ENCODE results near the gene BLM. TPM values are rescaled to one million over a fixed set of nuclear protein-coding genes. Genes with fewer than 3 reads are reported as not detected.
A peak's percentile ranks its signal among the peaks of the same experiment; 100 is the strongest.

Gene BLM
- total and polyA plus RNA-seq, 2 experiments from 2014 or later, result 1.9 to 4.8 TPM

DNA sequence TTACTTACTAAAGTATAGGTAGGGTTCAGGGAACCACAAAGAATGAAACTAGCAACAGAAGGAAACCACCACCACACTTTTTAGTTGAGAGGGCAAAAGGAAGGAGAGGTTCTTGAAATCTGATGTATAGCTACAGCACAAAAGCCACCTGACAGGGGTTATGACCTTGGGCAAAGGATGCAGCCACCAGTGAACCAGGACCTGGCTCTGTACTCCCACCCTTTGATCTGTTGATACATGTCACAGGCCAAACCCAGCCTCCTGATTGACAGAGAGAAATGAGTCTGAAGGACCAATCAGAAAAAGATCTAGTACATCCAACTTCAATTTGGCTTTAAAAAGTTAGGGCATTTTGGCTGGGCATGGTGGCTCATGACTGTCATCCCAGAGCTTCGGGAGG, 20.0 kb upstream of the BLM start:
- H3K36me3 ChIP-seq (ENCODE audit: low read depth), result no peaks in the 10 kb centered on the region
- no peak overlapping the region for H3K4me3 ChIP-seq
- in situ Hi-C loops (cut with MboI), result no loop called here

DNA sequence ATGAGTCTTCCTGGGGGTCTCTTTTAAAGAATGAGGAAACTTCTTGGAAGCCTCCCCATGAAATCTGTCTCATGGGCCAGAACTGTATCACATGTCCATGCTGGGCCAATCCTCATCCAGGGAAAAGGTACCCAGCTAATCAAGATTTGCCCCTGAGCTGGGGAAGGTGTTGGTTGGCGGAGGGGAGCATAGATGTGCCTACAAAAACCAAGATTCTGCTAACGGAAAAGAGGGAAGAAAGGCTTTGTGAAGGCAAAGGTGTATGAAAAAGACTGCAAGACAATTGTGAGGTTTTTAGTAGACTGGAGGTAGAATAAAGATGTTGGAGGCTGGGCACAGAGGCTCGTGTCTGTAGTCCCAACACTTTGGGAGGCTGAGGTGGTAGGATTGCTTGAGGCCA, 18.5 kb upstream of the BLM start:
- no peak for DNase-seq
- H3K4me3 ChIP-seq, result no peak overlapping the region
- H2AFZ ChIP-seq, result no peak overlapping the region
- H3K9me2 ChIP-seq (ENCODE audit: insufficient read depth), result no peaks in the 10 kb centered on the region
- H3K4me2 ChIP-seq (ENCODE audit: unreplicated experiment), result no peak overlapping the region
- TF ChIP-seq EZH2 (IDR thresholded peaks at IDR 0.05; ENCODE audit: insufficient read depth, poor library complexity, severe bottlenecking), result no peak
- TF ChIP-seq EZH2phosphoT487 (IDR thresholded peaks at IDR 0.05; ENCODE audit: insufficient read depth, low read depth), result no peak
- in situ Hi-C loops (cut with MboI), result no loop called here
- no peak overlapping the region for H3K27ac ChIP-seq
- H3K9me3 ChIP-seq (ENCODE audit: low read depth), result no peaks in the 10 kb centered on the region
- H3K27me3 ChIP-seq (replicated peaks; ENCODE audit: insufficient read depth), result no peaks in the 10 kb centered on the region
- no peak overlapping the region for H3K9ac ChIP-seq
- WGBS, 2 experiments (ENCODE audit: low coverage in 1 of 2, low lambda C conversion rate in 2 of 2, missing lambda C conversion rate in 2 of 2), result 94 to 97% methylated on average over 3 of the region's 3 CpGs
- H4K20me1 ChIP-seq (ENCODE audit: insufficient read depth), result no peaks in the 10 kb centered on the region
- no peaks in the 10 kb centered on the region for H3F3A ChIP-seq (ENCODE audit: insufficient read depth)
- no peaks in the 10 kb centered on the region for H3K79me2 ChIP-seq (ENCODE audit: insufficient read depth)
- H3K4me1 ChIP-seq (ENCODE audit: insufficient read depth), result no peaks in the 10 kb centered on the region
- no peaks in the 10 kb centered on the region for H3K36me3 ChIP-seq (ENCODE audit: low read depth)

More for the DNA sequence above, 20.0 kb upstream of the BLM start:
- H4K20me1 ChIP-seq (ENCODE audit: insufficient read depth), result no peaks in the 10 kb centered on the region
- no peaks in the 10 kb centered on the region for H3K9me3 ChIP-seq (ENCODE audit: low read depth)
- WGBS, 2 experiments (ENCODE audit: low coverage in 1 of 2, low lambda C conversion rate in 2 of 2, missing lambda C conversion rate in 2 of 2), result 73 to 80% methylated on average over 1 of the region's 1 CpG
- H3K4me1 ChIP-seq (ENCODE audit: insufficient read depth), result no peaks in the 10 kb centered on the region
- no peaks in the 10 kb centered on the region for H3K9me2 ChIP-seq (ENCODE audit: insufficient read depth)
- no peak overlapping the region for H3K4me2 ChIP-seq (ENCODE audit: unreplicated experiment)
- TF ChIP-seq EZH2phosphoT487 (IDR thresholded peaks at IDR 0.05; ENCODE audit: insufficient read depth, low read depth) (no peak), EZH2 (IDR thresholded peaks at IDR 0.05; ENCODE audit: insufficient read depth, poor library complexity, severe bottlenecking) (no peak)
- no peaks in the 10 kb centered on the region for H3K79me2 ChIP-seq (ENCODE audit: insufficient read depth)
- no peak overlapping the region for H3K27ac ChIP-seq
- DNase-seq, result no peak
- no peaks in the 10 kb centered on the region for H3K27me3 ChIP-seq (replicated peaks; ENCODE audit: insufficient read depth)
- no peak overlapping the region for H3K9ac ChIP-seq
- no peaks in the 10 kb centered on the region for H3F3A ChIP-seq (ENCODE audit: insufficient read depth)
- no peak overlapping the region for H2AFZ ChIP-seq

- H4K20me1 ChIP-seq (ENCODE audit: insufficient read depth), result no peaks in the 10 kb centered on the region
- no peak overlapping the region for H3K27ac ChIP-seq
- no peak overlapping the region for H3K4me2 ChIP-seq (ENCODE audit: unreplicated experiment)
- H3K4me3 ChIP-seq, result no peak overlapping the region
- H3K9ac ChIP-seq, result no peak overlapping the region
- no peaks in the 10 kb centered on the region for H3K36me3 ChIP-seq (ENCODE audit: low read depth)
- H3K9me3 ChIP-seq (ENCODE audit: low read depth), result no peaks in the 10 kb centered on the region
- WGBS, 2 experiments (ENCODE audit: low coverage in 1 of 2, low lambda C conversion rate in 2 of 2, missing lambda C conversion rate in 2 of 2), result 76 to 81% methylated on average over 2 of the region's 2 CpGs
- no peaks in the 10 kb centered on the region for H3K4me1 ChIP-seq (ENCODE audit: insufficient read depth)
- TF ChIP-seq EZH2 (IDR thresholded peaks at IDR 0.05; ENCODE audit: insufficient read depth, poor library complexity, severe bottlenecking) (no peak), EZH2phosphoT487 (IDR thresholded peaks at IDR 0.05; ENCODE audit: insufficient read depth, low read depth) (no peak)
- no peak overlapping the region for H2AFZ ChIP-seq
- no peaks in the 10 kb centered on the region for H3F3A ChIP-seq (ENCODE audit: insufficient read depth)
- H3K27me3 ChIP-seq (replicated peaks; ENCODE audit: insufficient read depth), result no peaks in the 10 kb centered on the region
- in situ Hi-C loops (cut with MboI), result no loop called here
- H3K9me2 ChIP-seq (ENCODE audit: insufficient read depth), result no peaks in the 10 kb centered on the region
- no peaks in the 10 kb centered on the region for H3K79me2 ChIP-seq (ENCODE audit: insufficient read depth)
- no peak for DNase-seq
Measured at GRCh38 chr15:90701048-90701447, 16.1 kb upstream of the BLM start.

DNA sequence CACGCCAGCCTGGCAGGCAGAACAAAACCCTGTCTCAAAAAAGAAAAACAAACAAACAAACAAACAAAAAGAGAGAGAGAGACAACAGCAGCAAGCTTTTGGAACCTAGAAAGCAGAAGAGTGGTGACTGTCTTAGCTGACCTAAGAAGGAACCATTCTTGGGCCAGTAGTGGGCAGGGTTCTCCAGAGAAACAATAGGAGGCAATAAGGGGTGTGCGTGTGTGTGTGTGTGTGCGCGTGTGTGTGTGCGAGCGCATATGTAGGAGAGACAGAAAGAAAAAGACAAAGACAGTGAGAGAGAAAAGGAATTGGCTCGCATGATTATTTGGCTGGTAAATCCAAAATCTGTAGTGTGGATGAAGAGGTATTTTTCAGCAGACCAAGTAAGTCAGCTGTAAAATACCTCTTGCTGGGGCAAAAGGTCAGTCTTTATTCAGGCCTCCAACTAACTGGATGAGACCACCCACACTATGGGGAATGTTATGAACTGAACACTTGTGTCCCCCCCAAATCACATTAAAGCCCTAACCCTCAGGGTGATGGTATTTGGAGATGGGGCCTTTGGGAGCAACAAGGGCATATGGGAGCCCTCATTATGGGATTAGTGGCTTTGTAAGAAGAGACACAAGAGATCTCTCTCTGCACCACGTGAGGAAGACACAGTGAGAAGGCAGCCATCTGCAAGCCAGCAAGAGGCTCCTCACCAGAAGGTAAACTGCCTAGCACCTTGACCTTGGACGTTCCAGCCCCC, 15.1 kb upstream of the BLM start:
- 79 to 81% methylated on average over 9 of the region's 9 CpGs for WGBS, 2 experiments (ENCODE audit: low coverage in 1 of 2, low lambda C conversion rate in 2 of 2, missing lambda C conversion rate in 2 of 2)
- no peaks in the 10 kb centered on the region for H3K4me1 ChIP-seq (ENCODE audit: insufficient read depth)
- no peak for TF ChIP-seq EZH2 (IDR thresholded peaks at IDR 0.05; ENCODE audit: insufficient read depth, poor library complexity, severe bottlenecking)

More for the DNA sequence above, 15.1 kb upstream of the BLM start:
- Histone ChIP-seq H4K20me1 (ENCODE audit: insufficient read depth) (no peaks in the 10 kb centered on the region), H3K4me3 (no peak overlapping the region), H3K79me2 (ENCODE audit: insufficient read depth) (no peaks in the 10 kb centered on the region), H3K27ac (no peak overlapping the region), H3K9me2 (ENCODE audit: insufficient read depth) (no peaks in the 10 kb centered on the region), H3F3A (ENCODE audit: insufficient read depth) (no peaks in the 10 kb centered on the region), H3K9me3 (ENCODE audit: low read depth) (no peaks in the 10 kb centered on the region), H3K4me2 (ENCODE audit: unreplicated experiment) (no peak overlapping the region), H3K27me3 (replicated peaks; ENCODE audit: insufficient read depth) (no peaks in the 10 kb centered on the region), H3K36me3 (ENCODE audit: low read depth) (no peaks in the 10 kb centered on the region), H2AFZ (no peak overlapping the region), H3K9ac (no peak overlapping the region)
- peak; percentile 20 for DNase-seq
- in situ Hi-C loops (cut with MboI), result no loop called here

All from GM23248 (cell line).